Trophoblast cell (in vitro differentiated cells and primary cell): ENCODE measurements around the gene CCDC154.

Experiments
- DNase-seq, 2 donors: peaks; one replicate each; pipeline ENCODE4 v3.0.0-alpha.2; 2016
- H2AFZ ChIP-seq: 2 replicates; pipeline ENCODE4 v1.6.1; 2013; ENCODE audit warnings: low read length, moderate library complexity, mild to moderate bottlenecking; ENCODE audit not compliant: insufficient read depth, poor library complexity
- H2AK5ac ChIP-seq: 2 replicates; pipeline ENCODE4 v1.6.1; 2013; ENCODE audit warnings: mild to moderate bottlenecking, low read length
- H2BK120ac ChIP-seq: 2 replicates; pipeline ENCODE4 v1.6.1; 2013; ENCODE audit warnings: low read length, mild to moderate bottlenecking, moderate library complexity; ENCODE audit not compliant: insufficient read depth, poor library complexity
- H2BK12ac ChIP-seq: 2 replicates; pipeline ENCODE4 v1.6.1; 2013; ENCODE audit warnings: mild to moderate bottlenecking, low read length, moderate library complexity
- H2BK5ac ChIP-seq: 2 replicates; pipeline ENCODE4 v1.6.1; 2013; ENCODE audit warnings: low read length, low read depth, moderate library complexity, mild to moderate bottlenecking; ENCODE audit not compliant: poor library complexity
- H3K14ac ChIP-seq: 2 replicates; pipeline ENCODE4 v1.6.1; 2013; ENCODE audit warnings: mild to moderate bottlenecking, low read length
- H3K18ac ChIP-seq: 2 replicates; pipeline ENCODE4 v1.6.1; 2013; ENCODE audit warnings: mild to moderate bottlenecking, low read length
- H3K23ac ChIP-seq: 2 replicates; pipeline ENCODE4 v1.6.1; 2013; ENCODE audit warnings: low read length
- H3K27ac ChIP-seq: 2 replicates; pipeline ENCODE4 v1.5.1; 2013; ENCODE audit warnings: low read depth, mild to moderate bottlenecking, inconsistent platforms, low read length, moderate library complexity
- H3K27me3 ChIP-seq: 2 replicates; pipeline ENCODE4 v1.6.1; 2013; ENCODE audit warnings: inconsistent platforms, mild to moderate bottlenecking, low read length, moderate library complexity; ENCODE audit not compliant: insufficient read depth
- H3K36me3 ChIP-seq, 2 experiments: 1 replicate in 1 of 2; 2 replicates in 1 of 2; pipeline ENCODE4 v1.6.1; 2013; ENCODE audit warnings: low read length in 2 of 2, mild to moderate bottlenecking in 2 of 2, moderate library complexity in 1 of 2; ENCODE audit not compliant: insufficient read depth in 2 of 2, control insufficient read depth in 1 of 2
- H3K4ac ChIP-seq: 2 replicates; pipeline ENCODE4 v1.6.1; 2013; ENCODE audit warnings: low read depth, mild to moderate bottlenecking, low read length, moderate library complexity
- H3K4me1 ChIP-seq, 2 experiments: 1 replicate in 1 of 2; 2 replicates in 1 of 2; pipeline ENCODE4 v1.6.1; 2013; ENCODE audit warnings: low read length in 2 of 2, mild to moderate bottlenecking in 2 of 2, moderate library complexity in 1 of 2; ENCODE audit not compliant: insufficient read depth in 2 of 2, control insufficient read depth in 1 of 2
- H3K4me2 ChIP-seq: 2 replicates; pipeline ENCODE4 v1.6.1; 2013; ENCODE audit warnings: inconsistent platforms, mild to moderate bottlenecking, low read length, moderate library complexity
- H3K4me3 ChIP-seq: 2 replicates; pipeline ENCODE4 v1.5.1; 2013; ENCODE audit warnings: mild to moderate bottlenecking, low read depth, low read length, inconsistent platforms
- H3K79me1 ChIP-seq: one replicate; pipeline ENCODE4 v1.6.1; 2013; ENCODE audit warnings: low read length
- H3K79me2 ChIP-seq: 2 replicates; pipeline ENCODE4 v1.6.1; 2013; ENCODE audit warnings: low read length, mild to moderate bottlenecking; ENCODE audit not compliant: control insufficient read depth, insufficient read depth, poor library complexity
- H3K9ac ChIP-seq: 2 replicates; pipeline ENCODE4 v1.6.1; 2013; ENCODE audit warnings: mild to moderate bottlenecking, low read length
- H3K9me3 ChIP-seq: 2 replicates; pipeline ENCODE4 v1.6.1; 2013; ENCODE audit warnings: low read depth, mild to moderate bottlenecking, control low read depth, inconsistent platforms, low read length; ENCODE audit not compliant: insufficient read depth
- H4K12ac ChIP-seq: 2 replicates; pipeline ENCODE4 v1.6.1; 2013; ENCODE audit warnings: low read depth, mild to moderate bottlenecking, low read length, moderate library complexity
- H4K8ac ChIP-seq: 2 replicates; pipeline ENCODE4 v1.6.1; 2013; ENCODE audit warnings: low read depth, mild to moderate bottlenecking, low read length, moderate library complexity
- H4K91ac ChIP-seq: one replicate; pipeline ENCODE4 v1.6.1; 2013; ENCODE audit warnings: low read depth, mild to moderate bottlenecking, low read length, moderate library complexity
- WGBS: extraction: QIAGEN DNeasy Blood & Tissue Kit; methylation state at CpG from one replicate; pipeline ENCODE4 v1.1.7; 2013; ENCODE audit warnings: missing lambda C conversion rate; ENCODE audit not compliant: insufficient read length, insufficient coverage; ENCODE audit errors: extremely low coverage; 5-methylcytosine and 5-hydroxymethylcytosine counted together

CCDC154 gene

GRCh38 chr16:1403733-1404132, 40.6 kb downstream of the CCDC154 start:
- no peak for DNase-seq
- Histone ChIP-seq H4K12ac (no peak overlapping the region), H2BK12ac (no peak overlapping the region), H3K27ac (no peak overlapping the region), H3K36me3 (peaks cover 22 to 26% of the 10 kb centered on the region in 2 experiments), H3K4me3 (no peak overlapping the region), H4K91ac (no peak overlapping the region), H3K14ac (no peak overlapping the region), H3K23ac (no peak overlapping the region), H2BK5ac (no peak overlapping the region), H3K27me3 (no peaks in the 10 kb centered on the region), H3K79me1 (peaks cover 3% of the 10 kb centered on the region), H3K9me3 (no peaks in the 10 kb centered on the region), H3K4ac (no peak overlapping the region), H2AK5ac (no peak overlapping the region), H3K18ac (no peak overlapping the region), H3K9ac (no peak overlapping the region), H3K4me2 (no peak overlapping the region), H4K8ac (no peak overlapping the region), H2BK120ac (no peak overlapping the region), H2AFZ (no peak overlapping the region), H3K4me1 (peaks cover 3% of the 10 kb centered on the region in 2 experiments), H3K79me2 (no peaks in the 10 kb centered on the region)
- WGBS: no CpG with 5 or more reads among the region's 14 CpGs

DNA sequence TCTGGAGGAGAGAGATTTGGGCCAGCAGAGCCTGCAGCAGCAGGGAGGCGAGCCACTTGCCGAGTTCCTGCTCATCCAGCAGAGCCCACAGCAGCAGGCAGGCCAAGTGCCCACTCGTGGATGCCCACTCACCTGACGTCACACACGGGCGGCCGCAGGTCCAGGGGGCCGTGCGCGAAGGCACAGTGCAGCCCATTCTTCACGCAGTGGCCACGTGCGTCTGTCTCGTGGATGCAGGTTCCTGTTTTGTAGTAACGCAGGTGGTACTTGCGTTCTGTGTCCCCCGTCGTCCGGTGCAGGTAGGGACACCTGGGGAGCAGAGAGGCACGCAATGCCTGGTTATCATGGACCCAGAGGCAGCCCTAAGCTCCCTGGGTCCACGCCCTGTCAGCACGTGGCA, 41.3 kb downstream of the CCDC154 start:
- H2AFZ ChIP-seq: no peak overlapping the region
- H3K9ac ChIP-seq: peak overlapping the region; percentile 15
- no peak overlapping the region for H4K8ac ChIP-seq
- H3K79me2 ChIP-seq: no peaks in the 10 kb centered on the region
- H3K4ac ChIP-seq: no peak overlapping the region
- no peak overlapping the region for H3K14ac ChIP-seq
- peaks cover 25 to 27% of the 10 kb centered on the region in 2 experiments for H3K36me3 ChIP-seq
- no peaks in the 10 kb centered on the region for H3K4me1 ChIP-seq
- H3K9me3 ChIP-seq: no peaks in the 10 kb centered on the region
- no peak overlapping the region for H4K12ac ChIP-seq
- no peak for DNase-seq
- no peak overlapping the region for H3K27ac ChIP-seq
- H2BK12ac ChIP-seq: no peak overlapping the region
- H3K4me3 ChIP-seq: no peak overlapping the region
- H3K18ac ChIP-seq: no peak overlapping the region
- no peaks in the 10 kb centered on the region for H3K27me3 ChIP-seq
- WGBS: no CpG with 5 or more reads among the region's 22 CpGs
- no peak overlapping the region for H2AK5ac ChIP-seq
- no peak overlapping the region for H2BK120ac ChIP-seq
- no peak overlapping the region for H2BK5ac ChIP-seq
- no peaks in the 10 kb centered on the region for H3K79me1 ChIP-seq
- no peak overlapping the region for H3K4me2 ChIP-seq
- no peak overlapping the region for H3K23ac ChIP-seq
- no peak overlapping the region for H4K91ac ChIP-seq

GRCh38 chr16:1401758-1402154, 42.6 kb downstream of the CCDC154 start:
- H4K91ac ChIP-seq: no peak overlapping the region
- no peaks in the 10 kb centered on the region for H3K9me3 ChIP-seq
- no peak overlapping the region for H2AFZ ChIP-seq
- H3K14ac ChIP-seq: no peak overlapping the region
- H3K4me2 ChIP-seq: no peak overlapping the region
- no peak overlapping the region for H3K27ac ChIP-seq
- no peak overlapping the region for H4K12ac ChIP-seq
- H3K27me3 ChIP-seq: no peaks in the 10 kb centered on the region
- no peak overlapping the region for H3K23ac ChIP-seq
- no peaks in the 10 kb centered on the region for H3K79me1 ChIP-seq
- H4K8ac ChIP-seq: no peak overlapping the region
- WGBS: no CpG with 5 or more reads among the region's 13 CpGs
- no peak overlapping the region for H3K9ac ChIP-seq
- H2BK12ac ChIP-seq: no peak overlapping the region
- no peak for DNase-seq
- H3K79me2 ChIP-seq: no peaks in the 10 kb centered on the region
- no peak overlapping the region for H2BK5ac ChIP-seq
- H3K4ac ChIP-seq: no peak overlapping the region
- peaks cover 26 to 30% of the 10 kb centered on the region in 2 experiments for H3K36me3 ChIP-seq
- no peak overlapping the region for H3K4me3 ChIP-seq
- no peaks in the 10 kb centered on the region for H3K4me1 ChIP-seq
- H2BK120ac ChIP-seq: no peak overlapping the region
- H3K18ac ChIP-seq: no peak overlapping the region
- no peak overlapping the region for H2AK5ac ChIP-seq

DNA sequence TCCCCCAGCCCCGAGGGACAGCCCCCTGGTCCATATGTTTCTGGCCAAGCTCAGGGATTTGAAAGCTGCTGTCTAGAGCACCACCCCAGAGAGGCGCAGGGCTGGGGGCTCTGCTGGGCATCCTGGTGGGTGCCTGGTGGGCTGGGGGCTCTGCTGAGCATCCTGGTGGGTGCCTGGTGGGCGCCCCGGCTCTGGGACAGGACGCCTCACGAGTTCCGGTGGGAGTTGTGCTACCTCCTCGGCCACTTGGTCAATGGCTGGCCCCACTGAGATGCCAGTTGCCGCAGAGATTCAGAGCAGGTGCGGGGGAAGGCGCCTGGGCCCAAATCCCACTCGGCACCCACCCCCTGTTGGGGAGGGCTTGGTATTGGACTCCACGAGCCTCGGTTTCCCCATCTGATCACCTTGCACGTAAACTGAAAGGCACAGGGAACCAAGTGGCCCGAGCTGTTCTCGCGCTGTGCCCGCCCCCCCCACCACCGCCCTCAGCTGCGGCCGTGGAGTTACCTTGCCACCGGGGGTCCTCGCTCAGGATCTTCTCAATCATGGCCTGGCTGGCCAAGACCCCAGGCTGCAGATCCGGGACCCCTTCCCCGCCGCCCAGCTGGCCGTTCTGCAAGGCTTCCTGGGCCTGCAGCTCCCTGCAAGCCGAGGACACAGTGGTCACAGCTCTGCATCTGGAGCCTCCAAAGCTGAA, 43.1 kb downstream of the CCDC154 start:
- no peak overlapping the region for H2AFZ ChIP-seq
- no peak overlapping the region for H4K12ac ChIP-seq
- H2AK5ac ChIP-seq: no peak overlapping the region
- no peaks in the 10 kb centered on the region for H3K27me3 ChIP-seq
- no peaks in the 10 kb centered on the region for H3K79me1 ChIP-seq
- no peak overlapping the region for H2BK12ac ChIP-seq
- H2BK120ac ChIP-seq: no peak overlapping the region
- no CpG with 5 or more reads among the region's 29 CpGs for WGBS
- H3K4me1 ChIP-seq: no peaks in the 10 kb centered on the region
- no peak overlapping the region for H3K4me2 ChIP-seq
- no peak overlapping the region for H3K4ac ChIP-seq
- no peak overlapping the region for H3K4me3 ChIP-seq
- H3K14ac ChIP-seq: no peak overlapping the region
- no peak overlapping the region for H3K23ac ChIP-seq
- no peak overlapping the region for H4K8ac ChIP-seq
- H3K9ac ChIP-seq: no peak overlapping the region
- H3K36me3 ChIP-seq: peaks cover 26 to 31% of the 10 kb centered on the region in 2 experiments
- no peaks in the 10 kb centered on the region for H3K9me3 ChIP-seq
- no peaks in the 10 kb centered on the region for H3K79me2 ChIP-seq
- no peak overlapping the region for H2BK5ac ChIP-seq
- no peak overlapping the region for H3K18ac ChIP-seq
- no peak overlapping the region for H4K91ac ChIP-seq
- DNase-seq: no peak
- no peak overlapping the region for H3K27ac ChIP-seq
